NCI-H1417 treated with DMSO at 0.1 percent for 48 hours (cell line): ENCODE data around the gene CERS1.

Source experiments
- DNase-seq: peaks from one replicate; lab custom pipeline; 2025; lab: John Stamatoyannopoulos, UW

Gene CERS1

DNA sequence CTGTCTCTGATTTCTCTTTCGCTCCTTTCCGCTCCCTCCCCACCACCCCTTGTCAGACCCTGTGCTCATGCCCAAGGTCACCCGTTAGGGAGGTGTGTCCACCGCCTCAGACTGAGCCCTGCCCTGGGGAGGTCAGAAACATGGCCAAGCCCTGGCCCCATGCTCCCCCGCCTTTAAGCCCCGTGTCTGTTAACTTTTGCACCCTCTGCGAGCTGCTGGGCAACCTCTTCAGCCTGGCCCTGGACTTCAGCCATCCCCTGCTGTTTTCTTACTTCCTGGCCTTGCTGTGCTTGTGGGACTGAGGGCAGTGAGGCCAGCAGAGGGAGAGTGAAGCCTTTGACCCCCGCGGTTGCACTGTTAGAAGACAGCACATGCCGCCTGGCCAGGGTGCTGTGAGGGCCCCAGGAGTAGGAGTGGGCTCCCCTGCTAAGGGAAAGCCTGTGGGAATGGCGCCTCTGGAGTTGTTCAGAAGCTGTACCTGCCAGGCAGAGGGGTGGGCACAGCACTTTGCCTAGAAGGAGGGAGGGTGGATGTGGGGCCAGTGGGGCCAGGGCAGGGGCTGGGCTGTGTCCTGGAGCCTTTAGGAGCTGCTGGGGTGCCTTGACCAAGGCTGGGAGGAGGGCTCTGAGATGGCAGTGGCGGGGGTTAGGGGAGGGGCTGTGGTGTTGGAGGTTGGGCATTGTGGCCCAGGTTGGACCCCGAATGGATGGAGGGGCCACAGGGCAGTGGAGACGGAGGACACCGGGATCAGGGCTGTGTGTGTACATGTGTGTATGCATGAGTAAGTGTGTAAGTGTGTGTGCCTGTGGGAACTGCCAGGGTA, 56.3 kb downstream of the CERS1 start:
- no peak for DNase-seq

DNA sequence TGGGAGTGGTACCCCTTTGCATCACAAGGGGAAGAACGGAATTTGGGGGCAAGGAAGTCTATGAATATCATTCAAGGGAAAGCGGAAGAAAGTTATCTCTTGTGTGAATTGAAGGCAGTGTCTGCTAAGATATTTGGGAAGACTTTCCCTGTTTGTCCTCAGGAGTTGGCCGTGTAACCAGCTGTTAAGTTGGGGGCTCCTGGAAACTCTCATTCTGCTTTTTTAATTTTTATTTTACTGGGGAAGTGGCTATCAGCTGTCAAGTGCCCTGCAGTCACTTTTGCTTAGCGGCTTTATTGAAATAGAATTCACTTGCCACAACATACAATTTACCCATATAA, 61.3 kb downstream of the CERS1 start:
- no peak for DNase-seq

DNA sequence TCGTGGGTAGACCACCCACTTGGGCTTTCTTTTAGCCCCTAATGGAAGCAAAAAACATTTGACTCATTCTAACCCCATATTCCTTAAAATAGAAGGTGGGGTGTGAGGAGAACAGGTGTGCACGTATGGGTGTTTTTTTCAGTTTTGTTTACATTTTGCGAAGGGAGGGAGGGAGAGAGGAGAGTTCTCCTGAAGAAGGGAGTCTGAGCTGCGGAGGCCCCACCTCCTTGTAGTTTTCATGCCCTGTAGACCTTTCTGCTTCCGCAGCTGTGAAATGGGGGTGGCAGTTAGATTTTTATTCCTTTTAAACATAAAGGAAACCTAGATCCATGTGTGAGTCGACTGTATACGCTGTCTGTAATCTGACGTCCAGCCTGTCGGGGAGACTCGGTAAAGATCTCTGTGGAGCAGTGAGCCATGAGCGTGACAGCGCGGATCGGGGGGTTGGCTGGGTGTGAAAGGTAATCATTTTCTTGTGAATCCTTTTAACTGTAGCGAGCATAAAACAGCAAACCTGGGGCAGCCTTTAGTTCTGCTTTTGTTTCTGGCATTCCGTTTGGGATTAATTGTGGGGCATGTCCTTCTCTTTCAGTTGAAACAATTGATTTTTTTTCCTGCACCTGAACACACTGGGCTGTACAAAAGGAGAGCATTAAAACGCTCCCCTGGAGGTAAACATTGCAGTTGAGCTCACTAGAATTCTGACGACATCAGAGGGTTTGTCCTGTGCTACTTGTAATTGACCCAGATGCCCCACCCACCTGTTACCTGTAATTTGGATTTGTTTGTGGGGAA, 61.9 kb downstream of the CERS1 start:
- peak; percentile 45 for DNase-seq

DNA sequence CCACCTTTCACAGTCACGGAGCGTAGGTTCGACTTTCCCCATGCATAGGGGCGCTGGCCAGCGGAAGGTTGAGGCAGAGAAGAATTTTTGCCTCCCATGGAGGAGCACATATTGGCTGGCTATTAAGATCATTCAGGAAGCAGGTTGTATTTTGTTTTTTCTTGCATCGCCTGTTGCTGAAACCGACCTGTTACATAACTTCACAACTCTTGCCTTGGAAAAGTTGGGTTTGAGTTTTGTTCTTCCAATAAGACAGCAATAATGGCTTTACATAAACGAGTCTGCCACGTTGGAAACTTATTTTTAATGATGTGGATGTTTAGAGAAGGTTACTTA, 62.8 kb downstream of the CERS1 start:
- DNase-seq, result no peak

DNA sequence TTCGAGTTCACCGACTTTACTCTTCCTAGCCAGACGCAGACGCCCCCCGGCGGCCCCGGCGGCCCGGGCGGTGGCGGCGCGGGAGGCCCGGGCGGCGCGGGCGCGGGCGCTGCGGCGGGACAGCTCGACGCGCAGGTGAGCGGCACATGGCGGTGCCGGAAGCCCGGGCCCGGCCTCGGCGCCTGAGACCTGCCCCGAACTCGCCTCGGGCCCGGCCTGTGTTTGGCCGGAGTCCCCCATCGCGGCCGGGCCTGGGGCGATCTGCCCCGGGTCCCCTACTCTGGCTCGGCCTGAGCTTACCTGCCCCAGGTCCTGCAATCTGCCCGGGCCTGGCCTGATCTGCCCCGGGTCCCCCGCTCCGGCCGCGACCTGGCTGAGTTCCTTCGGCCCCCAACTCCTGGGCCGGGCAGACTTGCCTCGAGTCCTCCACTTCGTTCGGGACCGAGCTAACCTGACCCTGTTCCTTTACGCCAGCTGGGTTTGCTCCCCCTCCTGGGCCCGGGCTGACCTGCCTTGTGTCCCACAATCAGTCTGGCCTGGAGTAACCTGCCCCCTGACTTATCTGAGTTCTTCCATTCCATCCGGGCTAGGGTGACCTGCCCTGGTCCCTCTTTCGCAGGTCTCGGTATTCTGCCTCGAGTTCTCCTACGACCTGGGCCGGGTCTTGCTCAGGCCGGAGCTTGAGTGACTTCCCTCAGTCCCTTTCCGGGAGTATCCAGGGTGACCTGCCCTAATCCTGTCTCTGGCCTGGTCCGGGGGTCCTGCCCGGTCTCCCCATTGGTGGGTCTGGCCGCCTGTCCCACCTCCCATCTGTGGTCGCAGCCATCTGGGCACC, 63.4 kb downstream of the CERS1 start:
- DNase-seq, result no peak

DNA sequence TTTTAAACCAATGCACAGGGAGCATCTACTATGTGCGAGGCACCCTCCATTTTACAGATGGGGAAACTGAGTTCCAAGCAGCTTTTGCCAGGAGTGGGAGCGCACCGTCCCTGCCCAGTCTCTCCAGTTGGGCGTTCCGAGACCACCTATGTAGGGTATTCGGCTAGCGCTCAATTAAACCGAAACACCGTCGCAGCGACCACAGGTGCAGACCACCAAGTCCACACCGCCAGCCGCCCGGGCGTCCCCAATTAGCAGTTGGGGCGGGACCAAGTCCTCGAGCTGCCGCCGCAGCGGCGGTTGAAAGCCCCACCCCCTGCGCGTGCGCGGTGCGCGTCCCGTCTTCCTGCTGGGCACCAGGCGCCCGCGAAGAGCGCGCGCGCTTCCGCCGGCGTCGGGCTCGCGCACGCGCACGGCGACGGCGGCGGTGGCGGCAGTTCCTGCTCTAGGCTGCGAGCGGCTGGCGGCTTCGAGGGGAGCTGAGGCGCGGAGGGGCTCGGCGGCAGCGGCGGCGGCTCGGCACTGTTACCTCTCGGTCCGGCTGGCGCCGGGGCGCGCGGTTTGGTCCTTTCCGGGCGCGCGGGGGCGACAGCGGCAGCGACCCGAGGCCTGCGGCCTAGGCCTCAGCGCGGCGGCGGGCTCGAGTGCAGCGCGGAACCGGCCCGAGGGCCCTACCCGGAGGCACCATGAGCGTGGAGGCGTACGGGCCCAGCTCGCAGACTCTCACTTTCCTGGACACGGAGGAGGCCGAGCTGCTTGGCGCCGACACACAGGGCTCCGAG, 64.2 kb downstream of the CERS1 start, which contains the start of gene UPF1:
UPF1 (plus strand) TSS at position 436 of the 782 bp plus-strand sequence; CDS start at position 687, 251 bp downstream.
- peak; percentile 68 for DNase-seq

DNA sequence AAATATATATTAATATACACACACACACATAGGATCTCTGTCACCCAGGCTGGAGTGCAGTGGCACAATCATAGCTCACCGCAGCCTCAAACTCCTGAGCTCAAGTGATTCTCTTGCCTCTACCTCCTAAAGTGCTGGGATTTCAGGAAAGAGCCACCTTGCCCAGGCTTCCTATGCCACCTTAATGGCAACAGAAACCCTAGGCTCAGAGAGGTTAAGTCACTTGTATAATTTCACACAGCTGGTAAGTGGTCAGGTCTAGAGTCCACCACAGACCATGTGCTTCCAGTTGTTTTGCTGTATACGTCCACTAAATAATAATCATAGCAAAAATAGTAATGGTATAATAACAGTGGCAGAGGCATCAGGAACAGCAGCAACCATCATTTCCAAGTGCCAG, 65.5 kb downstream of the CERS1 start:
- DNase-seq, result no peak

DNA sequence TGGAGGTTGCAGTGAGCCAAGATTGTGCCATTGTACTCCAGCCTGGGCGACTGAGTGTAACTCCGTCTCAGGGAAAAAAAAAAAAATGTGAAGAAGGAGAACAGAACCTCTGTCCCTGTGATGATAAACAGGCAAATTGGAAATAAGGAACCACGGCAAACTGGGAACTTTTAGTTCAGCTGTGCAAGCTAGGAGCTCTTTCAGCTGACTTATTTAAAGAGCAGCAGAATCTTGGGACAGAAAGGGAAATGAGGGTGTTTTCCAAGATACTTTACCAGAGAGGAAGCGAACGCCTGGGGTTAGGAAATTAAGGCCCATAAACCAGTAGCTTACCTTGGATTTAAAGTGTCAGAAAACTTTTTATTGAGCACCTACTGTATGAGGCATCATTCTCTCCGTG, 67.2 kb downstream of the CERS1 start:
- DNase-seq, result no peak
